22Rv1 (cell line): ENCODE data around the gene RNF166.

ENCODE experiments used
- CTCF ChIP-seq: fragments of 450-650 bp; IDR thresholded peaks from 2 replicates; pipeline ENCODE4 v1.5.1; 2017; ENCODE audit warnings: mild to moderate bottlenecking
- ZFX ChIP-seq: fragments of 450-650 bp; IDR thresholded peaks from 2 replicates; pipeline ENCODE4 v1.6.1; 2017; ENCODE audit warnings: antibody characterized with exemption, borderline replicate concordance

GRCh38 chr16:88715312-88716190, 9.3 kb upstream of the RNF166 start:
- TF ChIP-seq CTCF = no peak
- TF ChIP-seq ZFX = no peak
